H7 (cell line): ENCODE measurements around the gene ARL15. TPM values are rescaled to one million over a fixed set of nuclear protein-coding genes. Genes with fewer than 3 reads are reported as not detected.

ENCODE experiments used
- DNase-seq: peaks from one replicate; pipeline ENCODE4 v3.0.0; 2012
- H3K27me3 ChIP-seq: 2 replicates; pipeline ENCODE4 v1.6.0; 2011; ENCODE audit warnings: mild to moderate bottlenecking, low read length; ENCODE audit not compliant: control insufficient read depth, insufficient read depth
- H3K36me3 ChIP-seq: replicated peaks from 2 replicates; pipeline ENCODE4 v1.5.1; 2011; ENCODE audit warnings: low read length; ENCODE audit not compliant: control insufficient read depth, insufficient read depth
- H3K4me3 ChIP-seq: 2 replicates; pipeline ENCODE4 v1.5.1; 2011; ENCODE audit warnings: low read depth, mild to moderate bottlenecking, control low read depth, low read length, moderate library complexity; ENCODE audit not compliant: insufficient read depth
- total RNA-seq: library from RNA; depleted of rRNA; stranded (reverse); fragments of >200 nt; shearing (Covaris generic); gene quantifications from 2 replicates; pipeline ENCODE4 v1.2.3, GENCODE V29; 2014

The ARL15 gene
- total RNA-seq, 1 experiment from 2014 or later = 21.6 TPM

- no peaks in the 10 kb centered on the region for H3K27me3 ChIP-seq
- no peaks in the 10 kb centered on the region for H3K36me3 ChIP-seq
- H3K4me3 ChIP-seq = no peak overlapping the region
- peak; percentile 28 for DNase-seq
These were observed 4.6 kb downstream of the ARL15 start for GRCh38 chr5:54305737-54306136.

GRCh38 chr5:54304040-54304439 lies 6.3 kb downstream of the ARL15 start:
- no peak for DNase-seq
- H3K27me3 ChIP-seq = no peaks in the 10 kb centered on the region
- H3K4me3 ChIP-seq = no peak overlapping the region
- no peaks in the 10 kb centered on the region for H3K36me3 ChIP-seq

DNA sequence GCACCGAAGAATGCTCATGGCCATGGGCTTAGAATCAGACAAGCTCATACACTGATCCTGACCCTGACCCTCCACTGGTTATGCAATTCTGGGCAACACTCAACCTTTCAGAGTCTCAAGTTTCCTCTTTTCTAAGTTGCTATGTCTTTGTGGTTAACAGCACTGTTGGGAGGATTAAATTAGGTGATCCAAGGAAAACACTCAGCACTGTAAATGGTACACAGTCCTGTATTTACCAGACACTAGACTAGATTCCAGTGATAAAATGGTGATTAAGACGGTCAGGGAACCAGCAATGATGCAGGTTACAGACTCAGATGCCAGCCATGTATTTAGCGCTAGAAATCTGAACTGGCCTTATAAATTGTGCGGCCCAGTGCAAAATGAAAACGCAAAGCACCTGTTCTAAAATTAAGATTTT lies 8.1 kb downstream of the ARL15 start:
- no peaks in the 10 kb centered on the region for H3K27me3 ChIP-seq
- DNase-seq = no peak
- H3K4me3 ChIP-seq = no peak overlapping the region
- no peaks in the 10 kb centered on the region for H3K36me3 ChIP-seq

GRCh38 chr5:54301849-54302248 lies 8.5 kb downstream of the ARL15 start:
- Histone ChIP-seq H3K27me3 (no peaks in the 10 kb centered on the region), H3K4me3 (no peak overlapping the region), H3K36me3 (no peaks in the 10 kb centered on the region)
- no peak for DNase-seq

GRCh38 chr5:54301220-54301619 lies 9.2 kb downstream of the ARL15 start:
- H3K27me3 ChIP-seq = no peaks in the 10 kb centered on the region
- DNase-seq = no peak

DNA sequence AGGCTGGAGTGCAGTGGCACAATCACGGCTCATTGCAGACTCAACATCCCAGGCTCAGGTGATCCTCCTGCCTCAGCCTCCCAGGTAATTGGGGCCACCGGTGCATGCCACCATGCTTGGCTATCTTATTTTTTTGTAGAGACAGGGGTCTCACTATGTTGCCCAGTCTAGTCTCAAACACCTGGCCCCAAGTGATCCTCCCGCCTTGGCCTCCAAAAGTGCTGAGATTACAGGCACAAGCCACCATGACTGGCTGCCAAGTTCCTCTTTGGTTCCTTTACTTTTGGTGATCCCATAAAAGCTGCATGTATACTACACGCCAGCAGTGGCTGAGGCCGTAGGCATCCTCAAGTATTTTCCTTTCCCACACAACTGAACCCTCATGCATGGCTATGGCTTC lies 11.4 kb downstream of the ARL15 start:
- H3K36me3 ChIP-seq = no peaks in the 10 kb centered on the region
- no peak overlapping the region for H3K4me3 ChIP-seq
- no peaks in the 10 kb centered on the region for H3K27me3 ChIP-seq
- no peak for DNase-seq

More at GRCh38 chr5:54301220-54301619, 9.2 kb downstream of the ARL15 start:
- no peak overlapping the region for H3K4me3 ChIP-seq
- H3K36me3 ChIP-seq = no peaks in the 10 kb centered on the region

DNA sequence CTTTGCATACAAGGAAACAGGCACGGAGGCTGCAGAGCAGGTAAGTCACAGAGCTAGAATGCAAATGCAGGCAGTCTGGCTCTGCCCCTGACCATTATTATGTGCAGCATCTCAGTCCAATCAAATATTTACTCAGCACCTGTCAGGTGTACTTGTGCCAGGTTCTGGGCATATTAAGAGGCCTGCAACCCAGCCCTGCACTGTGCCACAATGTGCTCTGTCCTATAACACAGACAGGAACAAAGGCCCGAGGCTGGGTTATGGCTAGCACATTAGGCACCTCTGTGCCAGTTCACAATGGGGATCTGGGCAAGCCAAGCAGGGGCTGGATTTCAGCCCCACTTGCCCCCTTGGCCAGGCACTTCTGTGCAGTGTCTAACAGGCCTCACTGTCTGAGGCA lies 14.0 kb downstream of the ARL15 start:
- no peak overlapping the region for H3K4me3 ChIP-seq
- no peaks in the 10 kb centered on the region for H3K36me3 ChIP-seq
- DNase-seq = no peak
- H3K27me3 ChIP-seq = no peaks in the 10 kb centered on the region

- no peak overlapping the region for H3K4me3 ChIP-seq
- no peaks in the 10 kb centered on the region for H3K36me3 ChIP-seq
- H3K27me3 ChIP-seq = no peaks in the 10 kb centered on the region
- peak; percentile 26 for DNase-seq
These were observed 14.6 kb downstream of the ARL15 start for GRCh38 chr5:54295651-54296276.

DNA sequence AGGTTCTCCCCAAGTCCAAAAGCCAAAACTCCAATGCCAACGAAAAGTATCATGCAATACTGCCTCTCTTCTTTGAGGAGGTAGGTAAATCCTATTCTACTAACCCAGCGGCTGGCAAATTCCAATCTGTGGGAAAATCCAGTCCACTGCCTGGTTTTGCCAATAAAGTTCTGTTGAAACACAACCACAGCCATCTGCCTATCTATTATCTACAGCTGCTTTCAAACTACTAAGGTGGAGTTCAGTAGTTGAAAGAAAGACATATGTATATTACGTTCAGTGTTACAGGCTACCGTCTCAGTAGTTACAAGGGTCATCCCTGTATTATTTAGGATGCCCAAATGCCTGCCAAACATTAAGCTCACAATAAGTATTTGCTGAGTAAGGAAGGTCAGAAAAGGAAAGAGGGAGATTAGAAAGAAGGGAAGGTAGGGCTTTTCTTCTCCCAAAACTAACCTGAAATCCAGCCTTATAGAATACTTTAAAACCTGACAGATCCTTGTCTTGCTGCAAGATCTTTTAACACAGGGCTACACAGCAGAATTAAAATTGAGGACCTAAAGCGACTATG lies 16.2 kb downstream of the ARL15 start:
- Histone ChIP-seq H3K4me3 (no peak overlapping the region), H3K27me3 (no peaks in the 10 kb centered on the region), H3K36me3 (no peaks in the 10 kb centered on the region)
- no peak for DNase-seq

DNA sequence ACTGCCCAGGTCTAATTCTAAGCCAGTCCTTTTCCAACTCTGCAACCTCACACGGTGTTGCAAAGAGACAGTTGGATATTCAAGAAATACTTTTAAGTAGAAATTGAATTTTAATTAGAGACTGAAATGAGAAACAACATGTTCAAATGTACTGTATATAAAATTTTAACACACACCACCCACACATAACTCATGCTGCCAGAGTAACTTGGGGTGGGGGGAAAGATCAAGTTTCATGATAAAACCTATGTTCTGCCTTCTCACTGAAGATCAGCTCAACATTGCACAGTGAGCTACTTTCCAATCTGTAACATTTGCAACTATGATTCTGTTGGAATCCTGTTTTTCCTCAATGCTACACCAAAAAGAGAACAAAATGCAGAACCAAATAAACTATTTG lies 17.5 kb downstream of the ARL15 start:
- no peak overlapping the region for H3K4me3 ChIP-seq
- no peak for DNase-seq
- no peaks in the 10 kb centered on the region for H3K36me3 ChIP-seq
- H3K27me3 ChIP-seq = no peaks in the 10 kb centered on the region

GRCh38 chr5:54291498-54291897 lies 18.9 kb downstream of the ARL15 start:
- H3K36me3 ChIP-seq = no peaks in the 10 kb centered on the region
- no peaks in the 10 kb centered on the region for H3K27me3 ChIP-seq
- no peak overlapping the region for H3K4me3 ChIP-seq
- no peak for DNase-seq

DNA sequence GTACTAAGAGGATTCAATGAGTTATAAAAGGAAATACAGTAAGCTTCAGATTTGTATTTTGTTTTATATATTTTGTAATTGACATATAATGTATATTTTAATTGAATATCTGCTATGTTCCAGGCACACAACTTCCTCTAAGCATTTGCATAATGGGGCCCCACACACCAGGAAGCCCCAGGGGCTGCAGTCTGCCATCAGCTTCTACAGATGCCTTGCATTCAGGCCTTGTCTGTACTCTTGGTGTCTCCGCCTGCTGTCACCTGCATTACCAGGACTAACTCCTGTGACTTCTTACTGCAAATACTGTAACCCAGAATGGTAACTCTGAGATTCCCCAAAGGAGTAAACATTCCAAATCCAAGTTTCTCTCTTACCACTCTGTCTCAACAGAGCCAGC lies 20.6 kb downstream of the ARL15 start:
- Histone ChIP-seq H3K27me3 (no peaks in the 10 kb centered on the region), H3K4me3 (no peak overlapping the region), H3K36me3 (no peaks in the 10 kb centered on the region)
- no peak for DNase-seq

DNA sequence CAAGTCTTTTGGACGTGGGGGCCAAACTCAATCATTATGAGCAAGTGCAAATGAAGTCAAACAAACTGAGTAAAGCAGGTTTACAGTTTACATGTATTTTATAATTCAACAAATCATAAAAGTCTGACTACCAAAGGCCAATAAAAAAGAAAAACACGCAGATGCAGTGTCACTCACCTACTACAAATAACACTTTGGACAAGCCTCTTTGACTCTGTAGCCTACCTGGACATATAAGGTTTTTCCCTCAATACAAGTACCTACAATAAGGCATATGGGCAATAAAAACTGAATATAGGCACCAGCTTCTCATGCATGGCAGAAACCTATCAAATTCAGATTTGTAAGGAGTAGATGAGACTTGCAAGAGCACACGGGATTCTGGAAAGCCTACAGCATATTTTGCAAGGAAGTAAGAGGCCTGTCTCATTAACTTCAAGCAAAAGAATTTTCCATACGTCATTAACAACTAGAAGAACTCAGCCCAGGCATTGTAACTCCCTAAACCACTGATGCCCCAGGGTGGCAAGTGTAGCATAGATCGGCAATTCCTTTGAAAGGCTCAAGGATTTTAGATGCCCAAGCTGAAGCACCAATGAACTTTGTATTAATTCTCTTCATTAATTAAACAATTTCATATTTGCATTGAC lies 21.7 kb downstream of the ARL15 start:
- Histone ChIP-seq H3K36me3 (no peaks in the 10 kb centered on the region), H3K4me3 (no peak overlapping the region), H3K27me3 (no peaks in the 10 kb centered on the region)
- no peak for DNase-seq

- H3K27me3 ChIP-seq = no peaks in the 10 kb centered on the region
- H3K4me3 ChIP-seq = no peak overlapping the region
- H3K36me3 ChIP-seq = no peaks in the 10 kb centered on the region
- DNase-seq = peak; percentile 16
These were observed 24.7 kb downstream of the ARL15 start for GRCh38 chr5:54285686-54286085.

GRCh38 chr5:54284586-54284985 lies 25.8 kb downstream of the ARL15 start:
- DNase-seq = no peak
- Histone ChIP-seq H3K4me3 (no peak overlapping the region), H3K27me3 (no peaks in the 10 kb centered on the region), H3K36me3 (no peaks in the 10 kb centered on the region)
